Mucosa of descending colon (tissue), 3 donors: ENCODE data around the gene FZD2. TPM values are rescaled to one million over a fixed set of nuclear protein-coding genes. Genes with fewer than 3 reads are reported as not detected.
"Not testable (repeated sequence)": the region's sequence is repeated elsewhere in the genome, so short reads cannot be mapped to it uniquely, and the experiment has no call there.

Experiments
- ATAC-seq: fragments of 200-7000 bp; cut with Tn5 transposase; one replicate; pipeline ENCODE4 v1.9.1; 2020; ENCODE audit warnings: mild to moderate bottlenecking, moderate library complexity
- DNase-seq, 3 donors: peaks; one replicate each; pipeline ENCODE4 v3.0.0-alpha.2; 2020
- H3K36me3 ChIP-seq: fragments of 200-600 bp; one replicate; pipeline ENCODE4 v1.8.0; 2021; ENCODE audit warnings: low read depth, mild to moderate bottlenecking
- H3K4me1 ChIP-seq: fragments of 200-600 bp; one replicate; pipeline ENCODE4 v1.8.0; 2021; ENCODE audit warnings: low read depth, mild to moderate bottlenecking
- H3K4me3 ChIP-seq: fragments of 200-600 bp; one replicate; pipeline ENCODE4 v1.8.0; 2021; ENCODE audit warnings: mild to moderate bottlenecking
- H3K9me3 ChIP-seq: fragments of 200-600 bp; one replicate; pipeline ENCODE4 v1.8.0; 2021; ENCODE audit warnings: mild to moderate bottlenecking
- intact Hi-C, 2 donors: fragments of 100-400 bp; cut with DNase I in 1 of 2; cut with micrococcal nuclease in 1 of 2; formaldehyde crosslinking; loops; one replicate each; pipeline versions ENCODE4 v1.11.0 to v1.11.1; 2022; cut with DNase I, micrococcal nuclease
- total RNA-seq, 3 donors: library from RNA; stranded (reverse); fragmentation: NEBNext Ultra II Directional in 2 of 3; extraction: Animal tissue kit (Norgen Biotek cat#: 25700) in 2 of 3; gene quantifications; one replicate each; pipeline versions ENCODE4 v1.2.1 to v1.2.4, GENCODE V29; 2021 to 2023
- TF ChIP-seq, protein P1 (sequence below): fragments of 200-600 bp; IDR thresholded peaks from one replicate; pipeline ENCODE4 v1.8.0; 2022; ENCODE audit warnings: antibody characterized with exemption, mild to moderate bottlenecking
- donor health status: DM: no; HTN: no; CAD: no; lungs with moderate emphysema.
- donor health status: DM: no; HTN: no; CAD: no.
- donor health status: DM: no; HTN: yes; CAD: no.

FZD2 gene
- total RNA-seq, 3 donors from 2014 or later: 0.58 to 3.0 (median 1.5) TPM

- Histone ChIP-seq H3K4me1 (no peaks in the 10 kb centered on the region), H3K4me3 (no peak overlapping the region), H3K36me3 (no peaks in the 10 kb centered on the region), H3K9me3 (peaks cover 8% of the 10 kb centered on the region)
- intact Hi-C loops: no loop called here
- TF ChIP-seq, protein P1, sequence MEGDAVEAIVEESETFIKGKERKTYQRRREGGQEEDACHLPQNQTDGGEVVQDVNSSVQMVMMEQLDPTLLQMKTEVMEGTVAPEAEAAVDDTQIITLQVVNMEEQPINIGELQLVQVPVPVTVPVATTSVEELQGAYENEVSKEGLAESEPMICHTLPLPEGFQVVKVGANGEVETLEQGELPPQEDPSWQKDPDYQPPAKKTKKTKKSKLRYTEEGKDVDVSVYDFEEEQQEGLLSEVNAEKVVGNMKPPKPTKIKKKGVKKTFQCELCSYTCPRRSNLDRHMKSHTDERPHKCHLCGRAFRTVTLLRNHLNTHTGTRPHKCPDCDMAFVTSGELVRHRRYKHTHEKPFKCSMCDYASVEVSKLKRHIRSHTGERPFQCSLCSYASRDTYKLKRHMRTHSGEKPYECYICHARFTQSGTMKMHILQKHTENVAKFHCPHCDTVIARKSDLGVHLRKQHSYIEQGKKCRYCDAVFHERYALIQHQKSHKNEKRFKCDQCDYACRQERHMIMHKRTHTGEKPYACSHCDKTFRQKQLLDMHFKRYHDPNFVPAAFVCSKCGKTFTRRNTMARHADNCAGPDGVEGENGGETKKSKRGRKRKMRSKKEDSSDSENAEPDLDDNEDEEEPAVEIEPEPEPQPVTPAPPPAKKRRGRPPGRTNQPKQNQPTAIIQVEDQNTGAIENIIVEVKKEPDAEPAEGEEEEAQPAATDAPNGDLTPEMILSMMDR: no peak
- DNase-seq: no peak
- no peak for ATAC-seq
Observed at GRCh38 chr17:44564429-44564828, 7.1 kb downstream of the FZD2 start.

DNA sequence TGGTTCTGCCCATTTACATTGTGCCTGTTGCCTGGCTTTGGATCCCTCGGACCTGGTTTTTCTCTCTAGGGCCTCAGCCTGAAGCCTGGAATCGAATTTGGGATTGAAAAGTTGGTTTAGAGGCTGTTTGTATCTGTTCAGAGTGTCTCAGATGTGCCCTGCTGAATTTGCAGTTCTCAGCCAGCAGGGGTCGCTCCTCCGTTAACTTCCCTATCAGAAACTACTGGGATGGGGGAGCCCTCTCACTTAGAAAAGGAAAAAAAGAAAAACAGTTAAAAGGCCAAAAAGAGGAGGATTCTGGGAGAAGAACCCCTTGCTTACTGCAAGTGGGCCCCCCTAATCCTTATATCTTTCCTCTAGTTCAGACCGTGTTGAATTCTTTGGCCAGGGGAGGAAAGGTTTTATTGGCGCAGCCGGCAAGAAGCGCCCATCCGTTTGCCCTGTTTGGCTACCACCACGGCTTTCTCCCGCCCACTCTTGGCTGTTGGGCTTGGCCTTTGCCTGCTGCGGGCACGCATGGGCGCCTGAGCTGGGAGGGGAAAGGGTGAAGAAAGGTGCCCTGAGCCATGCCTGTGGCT, 8.7 kb downstream of the FZD2 start:
- TF ChIP-seq, protein P1: no peak
- DNase-seq: no peak

DNA sequence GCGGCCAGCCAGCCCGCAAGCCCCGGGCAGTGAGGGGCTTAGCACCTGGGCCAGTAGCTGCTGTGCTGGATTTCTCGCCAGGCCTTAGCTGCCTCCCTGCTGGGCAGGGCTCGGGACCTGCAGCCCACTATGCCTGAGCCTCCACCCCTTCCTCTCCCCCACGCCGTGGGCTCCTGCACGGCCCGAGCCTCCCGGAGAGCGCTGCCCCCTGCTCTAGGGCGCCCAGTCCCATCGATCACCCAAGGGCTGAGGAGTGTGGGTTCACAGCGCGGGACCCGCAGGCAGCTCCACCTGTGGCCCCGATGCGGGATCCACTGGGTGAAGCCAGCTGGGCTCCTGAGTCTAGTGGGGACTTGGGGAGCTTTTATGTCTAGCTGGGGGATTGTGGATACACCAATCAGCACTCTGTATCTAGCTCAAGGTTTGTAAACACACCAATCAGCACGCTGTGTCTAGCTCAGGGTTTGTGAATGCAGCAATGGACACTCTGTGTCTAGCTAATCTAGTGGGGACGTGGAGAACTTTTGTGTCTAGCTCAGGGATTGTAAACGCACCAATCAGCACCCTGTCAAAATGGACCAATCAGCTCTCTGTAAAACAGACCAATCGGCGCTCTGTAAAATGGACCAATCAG, 11.1 kb downstream of the FZD2 start:
- H3K4me3 ChIP-seq, DNase-seq, H3K36me3 ChIP-seq, intact Hi-C loops, H3K9me3 ChIP-seq, H3K4me1 ChIP-seq, ATAC-seq: not testable (repeated sequence)

More for the DNA sequence above, 8.7 kb downstream of the FZD2 start:
- intact Hi-C loops: no loop called here
- no peak overlapping the region for H3K4me3 ChIP-seq
- peaks cover 8% of the 10 kb centered on the region for H3K9me3 ChIP-seq
- H3K36me3 ChIP-seq: no peaks in the 10 kb centered on the region
- H3K4me1 ChIP-seq: no peaks in the 10 kb centered on the region
- no peak for ATAC-seq

- TF ChIP-seq, protein P1: no peak
- ATAC-seq: no peak
- Histone ChIP-seq H3K4me1 (no peaks in the 10 kb centered on the region), H3K4me3 (no peak overlapping the region), H3K9me3 (peaks cover 8% of the 10 kb centered on the region), H3K36me3 (no peaks in the 10 kb centered on the region)
- DNase-seq: no peak
- intact Hi-C loops: no loop called here
Observed at GRCh38 chr17:44568945-44569858, 11.9 kb downstream of the FZD2 start.

DNA sequence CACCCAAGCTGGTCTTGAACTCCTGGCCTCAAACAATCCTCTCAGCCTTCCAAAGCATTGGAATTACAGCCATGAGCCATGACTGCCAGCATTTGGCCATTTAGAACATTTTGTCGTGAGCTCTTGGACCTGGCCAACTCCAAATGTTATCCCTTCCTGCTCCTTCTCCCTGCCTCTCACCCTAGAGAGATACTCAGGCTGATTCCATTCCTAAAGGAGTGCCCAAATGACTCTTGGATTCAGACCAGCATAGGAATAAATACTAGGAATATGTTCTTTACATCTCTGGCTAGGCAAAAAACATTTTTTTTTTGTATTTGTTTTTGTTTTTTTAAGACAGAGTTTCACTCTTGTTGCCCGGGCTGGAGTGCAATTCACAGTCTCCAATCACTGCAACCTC, 15.5 kb downstream of the FZD2 start:
- no peaks in the 10 kb centered on the region for H3K36me3 ChIP-seq
- DNase-seq (no peak), ATAC-seq (no peak)
- no peaks in the 10 kb centered on the region for H3K9me3 ChIP-seq
- H3K4me1 ChIP-seq: no peaks in the 10 kb centered on the region
- TF ChIP-seq, protein P1: no peak
- no peak overlapping the region for H3K4me3 ChIP-seq
- intact Hi-C loops: no loop called here

DNA sequence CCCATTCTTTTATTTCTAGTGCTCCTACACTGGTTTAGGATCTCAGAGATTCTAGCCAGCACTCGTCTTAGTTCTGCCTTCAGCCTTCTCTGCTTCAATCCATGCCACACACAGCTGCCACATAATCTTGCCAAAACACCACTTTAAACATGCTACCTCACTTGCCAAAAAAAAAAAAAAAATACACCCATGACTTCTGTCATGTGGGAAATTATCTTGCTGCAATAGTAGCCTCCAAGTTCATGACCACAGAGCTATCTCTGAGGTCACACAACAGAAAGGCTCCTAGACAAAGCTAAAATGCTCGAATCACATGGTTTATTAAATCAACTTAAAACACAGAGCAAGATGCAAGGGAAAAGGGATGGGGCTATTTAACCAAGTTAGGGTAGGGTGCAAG, 18.1 kb downstream of the FZD2 start:
- H3K4me1 ChIP-seq: no peaks in the 10 kb centered on the region
- TF ChIP-seq, protein P1: no peak
- intact Hi-C loops: no loop called here
- no peaks in the 10 kb centered on the region for H3K9me3 ChIP-seq
- H3K36me3 ChIP-seq: no peaks in the 10 kb centered on the region
- no peak overlapping the region for H3K4me3 ChIP-seq
- ATAC-seq (no peak), DNase-seq (no peak)
